Measurements from ENCODE around the gene CALR3. TPM values are rescaled to one million over a fixed set of nuclear protein-coding genes. Genes with fewer than 3 reads are reported as not detected.

The CALR3 gene
- total and polyA plus RNA-seq, 2 of the 13 experiments (the other 11 are each of a cell fraction or from before 2014, with no cell fraction given): not detected

DNA sequence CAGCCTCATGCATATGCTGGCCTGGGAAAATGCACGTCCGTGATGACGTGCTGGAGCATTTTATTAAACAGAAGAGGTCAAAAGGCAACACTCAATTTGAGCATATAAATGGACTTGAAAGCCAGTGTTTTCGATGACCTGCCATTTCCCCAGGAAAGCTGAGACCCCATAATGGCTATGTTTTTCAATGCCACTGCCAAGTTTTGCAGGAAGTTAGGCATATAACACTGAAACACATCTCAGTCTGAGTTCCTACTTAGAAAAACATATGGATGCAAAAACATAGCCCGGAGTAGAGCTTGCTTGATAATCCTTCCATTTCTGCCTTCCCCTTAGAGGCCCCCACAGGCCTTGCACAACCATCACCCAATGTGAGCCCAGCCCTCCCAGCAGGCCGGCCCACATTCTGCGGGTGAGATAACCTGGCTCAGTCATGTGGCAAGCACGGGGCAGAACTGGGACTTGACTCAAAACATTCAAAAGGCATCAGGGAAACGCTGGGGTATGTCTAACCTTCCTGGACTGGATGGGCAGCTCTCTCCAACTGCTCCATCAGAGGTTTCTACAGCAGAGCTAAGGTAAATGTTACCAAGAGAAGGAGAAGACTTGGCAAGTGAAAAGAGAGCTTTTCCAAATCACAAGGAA lies 49.1 kb downstream of the CALR3 start (continued):
- TF ChIP-seq MTA1 (CRISPR knock-in tag; IDR thresholded peaks at IDR 0.05; ENCODE audit: borderline replicate concordance): no peak
- no peak for TF ChIP-seq HNRNPUL1 (IDR thresholded peaks at IDR 0.05; ENCODE audit: low read depth, low read length)
- TF ChIP-seq, protein P1, sequence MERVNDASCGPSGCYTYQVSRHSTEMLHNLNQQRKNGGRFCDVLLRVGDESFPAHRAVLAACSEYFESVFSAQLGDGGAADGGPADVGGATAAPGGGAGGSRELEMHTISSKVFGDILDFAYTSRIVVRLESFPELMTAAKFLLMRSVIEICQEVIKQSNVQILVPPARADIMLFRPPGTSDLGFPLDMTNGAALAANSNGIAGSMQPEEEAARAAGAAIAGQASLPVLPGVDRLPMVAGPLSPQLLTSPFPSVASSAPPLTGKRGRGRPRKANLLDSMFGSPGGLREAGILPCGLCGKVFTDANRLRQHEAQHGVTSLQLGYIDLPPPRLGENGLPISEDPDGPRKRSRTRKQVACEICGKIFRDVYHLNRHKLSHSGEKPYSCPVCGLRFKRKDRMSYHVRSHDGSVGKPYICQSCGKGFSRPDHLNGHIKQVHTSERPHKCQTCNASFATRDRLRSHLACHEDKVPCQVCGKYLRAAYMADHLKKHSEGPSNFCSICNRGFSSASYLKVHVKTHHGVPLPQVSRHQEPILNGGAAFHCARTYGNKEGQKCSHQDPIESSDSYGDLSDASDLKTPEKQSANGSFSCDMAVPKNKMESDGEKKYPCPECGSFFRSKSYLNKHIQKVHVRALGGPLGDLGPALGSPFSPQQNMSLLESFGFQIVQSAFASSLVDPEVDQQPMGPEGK (CRISPR knock-in tag; IDR thresholded peaks at IDR 0.05): peak; percentile 95
- no peak for TF ChIP-seq MAFG (CRISPR knock-in tag; IDR thresholded peaks at IDR 0.05)
- TF ChIP-seq AFF4 (CRISPR knock-in tag; IDR thresholded peaks at IDR 0.05): no peak
- peak; percentile 47; the same call in 1 of the 2 replicates for TF ChIP-seq BCL6 (CRISPR knock-in tag; IDR thresholded peaks at IDR 0.05)
- peak; percentile 63 for TF ChIP-seq ZFX (CRISPR knock-in tag; IDR thresholded peaks at IDR 0.05; ENCODE audit: low read depth)
- TF ChIP-seq THAP7 (CRISPR knock-in tag; IDR thresholded peaks at IDR 0.05): no peak
- no peak for TF ChIP-seq RFXAP (CRISPR knock-in tag; IDR thresholded peaks at IDR 0.05; ENCODE audit: borderline replicate concordance)
- no peak for TF ChIP-seq ZNF770 (CRISPR knock-in tag; IDR thresholded peaks at IDR 0.05)
- no peak for TF ChIP-seq ZFAT (CRISPR knock-in tag; conservative IDR thresholded peaks at IDR 0.05)
- TF ChIP-seq KLF16 (CRISPR knock-in tag; IDR thresholded peaks at IDR 0.05): peak in 1 of 2 experiments; percentile 64; a peak in 1 of 4 replicates
- TF ChIP-seq ZNF703 (CRISPR knock-in tag; IDR thresholded peaks at IDR 0.05; ENCODE audit: borderline replicate concordance): no peak
- no peak for TF ChIP-seq SAFB2 (CRISPR knock-in tag; IDR thresholded peaks at IDR 0.05; ENCODE audit: borderline replicate concordance, low read depth)
- TF ChIP-seq ZNF350 (CRISPR knock-in tag; IDR thresholded peaks at IDR 0.05; ENCODE audit: borderline replicate concordance, low read depth): peak; percentile 25; the same call in 1 of the 2 replicates
- no peak for TF ChIP-seq ZBTB44 (CRISPR knock-in tag; IDR thresholded peaks at IDR 0.05)
- no peak for TF ChIP-seq ZC3H4 (CRISPR knock-in tag; IDR thresholded peaks at IDR 0.05; ENCODE audit: borderline replicate concordance)
- TF ChIP-seq ZNF891 (CRISPR knock-in tag; IDR thresholded peaks at IDR 0.05): no peak
- no peak for TF ChIP-seq NFRKB (IDR thresholded peaks at IDR 0.05)
